CD1c-positive myeloid dendritic cell (primary cell): Measurements from ENCODE around the gene MARCHF3.
"Not testable (repeated sequence)": the region's sequence is repeated elsewhere in the genome, so short reads cannot be mapped to it uniquely, and the experiment has no call there.

Source experiments
- DNase-seq: peaks from one replicate; pipeline ENCODE4 v3.0.0-alpha.2; 2016; ENCODE audit errors: extremely low spot score

Gene MARCHF3

GRCh38 chr5:126917918-126918614 lies 112.3 kb downstream of the MARCHF3 start:
- DNase-seq, result no peak

DNA sequence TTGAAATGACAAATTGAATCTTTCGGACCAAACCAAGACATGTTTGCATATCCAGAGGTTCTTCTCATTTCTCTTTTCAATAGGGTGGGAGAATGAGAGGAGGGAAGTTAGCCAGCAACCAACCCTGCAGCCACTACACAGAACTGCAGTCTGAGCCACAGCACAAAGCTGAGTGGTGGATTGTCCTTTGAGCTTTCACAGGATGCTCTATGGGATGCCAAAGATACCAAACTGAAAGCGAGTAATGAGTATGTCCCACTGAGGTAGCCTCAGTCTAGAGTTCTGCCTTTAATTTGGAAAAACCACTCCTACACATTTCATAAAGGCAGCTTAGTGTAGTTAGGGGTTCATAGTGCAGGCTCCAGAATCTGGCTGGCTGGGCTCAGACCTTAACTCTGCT lies 114.9 kb downstream of the MARCHF3 start:
- DNase-seq, result no peak

DNA sequence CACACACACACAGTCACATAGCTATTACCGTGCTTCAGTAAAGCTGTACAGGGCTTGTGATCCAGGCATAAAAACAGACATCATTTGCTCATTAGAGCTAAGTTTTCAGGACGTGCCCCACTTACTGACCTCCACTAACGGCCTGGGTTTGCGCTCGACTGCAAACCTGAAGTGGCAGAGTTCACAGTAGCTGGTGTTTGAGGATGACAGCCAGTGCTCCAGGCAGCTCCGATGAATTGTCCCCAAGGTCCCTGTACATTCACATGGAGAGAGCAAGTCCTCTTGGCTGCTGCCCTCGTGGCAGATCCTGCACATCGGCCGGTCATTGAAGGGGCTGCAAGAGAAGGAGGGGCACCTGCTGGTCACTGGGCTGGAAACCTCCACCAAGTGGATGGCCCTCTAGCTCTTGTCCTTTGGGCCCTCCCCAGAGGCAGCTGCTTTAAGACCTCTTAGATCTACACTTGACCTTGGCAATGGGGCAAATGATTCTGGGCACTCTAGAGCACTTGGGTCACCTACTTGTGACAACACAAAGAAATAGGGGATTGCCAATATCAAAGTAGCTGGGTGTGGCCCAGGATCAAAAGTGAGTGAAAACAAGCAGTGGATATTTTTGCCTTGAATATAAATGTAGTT lies 115.4 kb downstream of the MARCHF3 start:
- no peak for DNase-seq

- DNase-seq, result no peak
Measured at GRCh38 chr5:126912616-126913200, 117.7 kb downstream of the MARCHF3 start.

DNA sequence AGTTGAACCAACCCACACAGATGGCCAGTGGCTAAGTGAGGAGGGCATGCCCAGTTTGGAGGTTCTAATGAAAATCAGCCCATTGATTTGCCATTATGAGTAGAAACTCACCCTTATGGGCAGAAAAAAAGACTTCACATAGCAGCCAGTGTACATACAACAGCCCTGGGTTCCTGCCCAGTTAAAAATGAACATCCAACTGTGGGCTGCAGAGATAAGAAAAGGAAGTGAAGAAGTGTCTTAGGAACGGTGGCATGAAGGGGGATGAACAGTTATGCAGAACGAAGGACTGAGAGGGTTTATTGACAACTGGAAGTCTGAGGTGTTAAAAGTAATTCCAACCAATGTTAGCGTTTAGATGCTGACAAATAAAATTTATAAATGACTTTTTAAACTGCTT lies 118.4 kb downstream of the MARCHF3 start:
- no peak for DNase-seq

DNA sequence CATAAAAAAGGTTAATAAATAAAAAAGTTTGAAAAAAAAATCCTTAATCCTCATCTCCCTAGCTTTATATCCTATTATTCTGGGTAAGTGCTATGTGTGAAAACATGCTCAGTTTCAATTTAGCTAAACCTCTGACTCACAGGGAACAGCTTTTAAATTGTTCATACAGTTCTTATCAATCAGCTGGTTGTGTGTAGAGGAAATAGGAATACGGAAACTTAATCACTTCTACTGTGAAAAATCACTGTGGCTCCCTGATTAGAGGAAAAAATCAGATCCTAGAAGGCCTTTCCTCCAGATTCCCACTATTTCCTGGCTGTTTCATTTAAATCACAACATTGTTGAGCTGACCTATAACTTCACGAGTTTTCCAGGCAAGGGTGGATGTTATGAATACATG lies 120.5 kb downstream of the MARCHF3 start:
- no peak for DNase-seq

DNA sequence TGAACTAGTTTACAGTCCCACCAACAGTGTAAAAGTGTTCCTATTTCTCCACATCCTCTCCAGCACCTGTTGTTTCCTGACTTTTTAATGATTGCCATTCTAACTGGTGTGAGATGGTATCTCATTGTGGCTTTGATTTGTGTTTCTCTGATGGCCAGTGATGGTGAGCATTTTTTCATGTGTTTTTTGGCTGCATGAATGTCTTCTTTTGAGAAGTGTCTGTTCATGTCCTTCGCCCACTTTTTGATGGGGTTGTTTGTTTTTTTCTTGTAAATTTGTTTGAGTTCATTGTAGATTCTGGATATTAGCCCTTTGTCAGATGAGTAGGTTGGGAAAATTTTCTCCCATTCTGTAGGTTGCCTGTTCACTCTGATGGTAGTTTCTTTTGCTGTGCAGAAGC lies 126.0 kb downstream of the MARCHF3 start:
- DNase-seq, result not testable (repeated sequence)

DNA sequence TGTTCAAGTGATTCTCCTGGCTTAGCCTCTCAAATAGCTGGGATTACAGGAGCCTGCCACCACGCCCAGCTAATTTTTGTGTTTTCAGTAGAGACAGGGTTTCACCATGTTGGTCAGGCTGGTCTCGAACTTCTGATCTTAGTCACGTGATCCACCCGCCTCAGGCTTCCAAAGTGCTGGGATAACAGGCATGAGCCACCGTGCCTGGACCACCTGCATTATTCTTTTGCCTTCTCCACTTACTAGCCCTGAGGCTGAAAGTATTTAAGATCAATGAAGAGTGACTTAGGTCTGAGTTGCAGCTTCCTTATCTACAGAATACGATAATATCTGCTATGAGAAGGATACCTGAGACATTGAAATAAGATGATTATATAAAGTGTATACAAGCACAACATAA lies 129.6 kb downstream of the MARCHF3 start:
- DNase-seq, result no peak

DNA sequence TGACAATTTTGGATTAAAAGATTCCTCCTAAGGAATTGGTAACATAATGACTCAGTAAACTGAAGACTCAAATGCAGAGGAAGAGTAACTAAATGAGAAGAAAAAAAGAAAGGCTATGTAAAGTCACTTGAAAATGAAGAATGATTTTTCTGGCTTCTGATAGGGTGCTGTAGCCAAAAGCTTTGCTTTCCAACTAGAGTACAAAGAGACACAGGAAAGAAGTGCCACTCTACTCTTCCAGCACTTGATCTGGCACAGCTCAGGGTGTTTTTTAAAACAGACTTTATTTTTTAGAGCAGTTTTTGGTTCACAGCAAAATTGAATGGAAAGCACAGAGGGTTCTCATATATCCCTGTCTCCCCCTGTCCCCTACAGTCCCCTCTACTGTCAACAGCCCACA lies 130.9 kb downstream of the MARCHF3 start:
- DNase-seq, result no peak

GRCh38 chr5:126897851-126898630 lies 132.3 kb downstream of the MARCHF3 start:
- DNase-seq, result no peak

GRCh38 chr5:126896170-126896702 lies 134.1 kb downstream of the MARCHF3 start:
- DNase-seq, result no peak

DNA sequence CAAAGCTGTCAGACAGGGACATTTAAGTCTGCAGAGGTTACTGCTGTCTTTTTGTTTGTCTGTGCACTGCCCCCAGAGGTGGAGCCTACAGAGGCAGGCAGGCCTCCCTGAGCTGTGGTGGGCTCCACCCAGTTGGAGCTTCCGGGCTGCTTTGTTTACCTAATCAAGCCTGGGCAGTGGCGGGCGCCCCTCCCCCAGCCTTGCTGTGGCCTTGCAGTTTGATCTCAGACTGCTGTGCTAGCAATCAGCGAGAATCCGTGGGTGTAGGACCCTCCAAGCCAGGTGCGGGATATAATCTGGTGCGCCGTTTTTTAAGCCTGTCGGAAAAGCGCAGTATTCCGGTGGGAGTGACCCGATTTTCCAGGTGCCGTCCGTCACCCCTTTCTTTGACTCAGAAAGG lies 134.6 kb downstream of the MARCHF3 start:
- DNase-seq, result not testable (repeated sequence)

DNA sequence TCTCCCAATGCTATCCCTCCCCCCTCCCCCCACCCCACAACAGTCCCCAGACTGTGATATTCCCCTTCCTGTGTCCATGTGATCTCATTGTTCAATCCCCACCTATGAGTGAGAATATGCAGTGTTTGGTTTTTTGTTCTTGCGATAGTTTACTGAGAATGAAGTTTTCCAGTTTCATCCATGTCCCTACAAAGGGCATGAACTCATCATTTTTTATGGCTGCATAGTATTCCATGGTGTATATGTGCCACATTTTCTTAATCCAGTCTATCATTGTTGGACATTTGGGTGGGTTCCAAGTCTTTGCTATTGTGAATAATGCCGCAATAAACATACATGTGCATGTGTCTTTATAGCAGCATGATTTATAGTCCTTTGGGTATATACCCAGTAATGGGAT lies 139.9 kb downstream of the MARCHF3 start:
- DNase-seq, result not testable (repeated sequence)

DNA sequence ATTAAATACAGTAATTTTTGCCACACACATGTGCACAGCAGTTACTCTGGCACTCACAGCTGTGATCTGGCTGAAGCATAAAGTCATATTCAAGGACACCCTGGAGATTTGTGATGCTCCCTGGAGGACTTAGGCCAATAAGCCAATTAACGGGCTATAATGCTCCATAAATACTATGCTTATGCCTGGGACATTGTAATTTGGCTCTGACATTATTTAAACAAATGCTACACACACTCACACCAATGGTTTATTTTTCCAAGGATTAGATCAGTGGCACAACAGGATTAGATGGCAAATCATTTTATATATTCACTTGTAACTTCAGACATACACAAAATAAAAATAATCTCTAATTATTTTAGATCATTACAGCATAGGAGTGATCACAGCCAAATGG lies 142.2 kb downstream of the MARCHF3 start:
- DNase-seq, result no peak

DNA sequence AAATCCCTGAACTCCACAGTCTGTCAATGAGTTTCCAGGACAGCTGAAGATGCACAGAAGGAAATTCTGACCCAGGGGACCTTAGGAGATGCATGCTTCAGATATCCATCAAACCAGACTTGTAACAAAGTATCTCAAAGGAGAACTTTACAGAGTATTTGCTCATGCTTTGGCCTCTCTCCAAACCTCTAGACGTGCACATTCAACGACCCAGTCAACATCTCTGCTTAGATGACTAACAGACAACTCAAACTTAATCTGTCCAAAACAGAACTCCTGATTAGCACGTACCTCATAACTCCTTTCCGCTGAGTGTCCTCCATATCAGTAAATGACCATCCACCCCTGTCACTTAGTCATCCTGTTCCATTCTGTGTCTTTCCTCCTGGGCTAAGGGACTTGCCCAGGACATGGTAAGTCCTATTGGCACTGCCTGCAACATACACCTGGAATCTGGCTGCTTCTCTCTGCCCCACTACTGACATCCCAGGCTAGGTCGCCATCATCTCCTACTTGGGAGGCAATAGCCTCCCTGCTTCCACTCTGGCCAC lies 146.0 kb downstream of the MARCHF3 start:
- DNase-seq, result no peak

- no peak for DNase-seq
Measured at GRCh38 chr5:126883564-126884245, 146.7 kb downstream of the MARCHF3 start.

DNA sequence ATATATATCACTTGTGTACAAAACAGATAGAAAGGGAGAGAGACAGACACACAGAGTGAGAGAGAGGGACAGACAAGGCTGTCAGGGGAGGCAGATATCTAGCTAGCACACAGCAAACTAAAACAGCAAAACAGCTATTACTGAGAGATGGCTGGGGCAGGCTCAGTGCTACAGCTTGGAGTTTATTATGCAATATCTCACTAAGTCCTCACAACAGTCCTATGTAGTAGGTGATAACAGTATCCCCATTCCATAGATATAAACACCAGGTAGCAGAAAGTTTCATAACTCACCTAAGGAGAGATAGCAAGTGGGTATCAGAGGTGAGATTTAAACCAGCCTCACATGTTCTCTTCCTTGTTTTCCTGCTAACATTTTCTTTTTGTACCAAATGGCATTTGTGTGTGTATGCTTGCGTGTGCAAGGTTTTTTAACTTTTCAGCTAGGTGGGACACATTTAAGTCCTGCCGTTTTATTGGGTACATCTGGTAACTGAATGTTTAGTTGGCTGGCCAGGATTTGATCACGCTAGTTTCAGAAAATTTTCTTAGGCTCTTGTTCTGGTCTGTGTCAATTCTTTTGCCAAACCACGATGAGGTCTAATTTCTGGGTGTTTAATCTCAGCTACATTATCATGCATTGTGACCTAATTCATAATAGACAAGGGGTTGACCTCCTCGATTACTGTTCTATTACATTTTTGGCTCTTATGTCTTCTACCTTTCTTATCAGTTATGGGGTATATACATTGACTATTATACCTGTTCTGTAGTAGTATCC lies 148.3 kb downstream of the MARCHF3 start:
- no peak for DNase-seq

DNA sequence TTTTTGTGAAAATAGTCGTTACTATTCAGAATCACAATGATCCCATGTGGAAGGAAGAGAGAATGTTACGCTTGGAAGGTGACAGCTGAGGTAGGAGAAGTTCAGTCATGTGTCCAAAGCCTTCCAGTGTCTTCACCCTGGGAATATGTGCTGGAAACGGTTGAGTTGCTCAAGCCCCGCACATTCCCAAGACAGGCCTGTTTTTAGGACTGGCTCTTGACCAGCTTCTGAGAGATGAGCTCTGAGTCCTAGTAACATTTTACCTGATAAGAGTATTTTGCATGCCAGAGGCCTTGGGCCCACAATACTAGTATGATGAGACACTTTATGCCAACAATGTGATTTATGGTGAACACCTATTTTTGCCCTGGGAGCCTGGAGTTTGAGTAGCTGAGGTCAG lies 151.7 kb downstream of the MARCHF3 start:
- no peak for DNase-seq

GRCh38 chr5:126878085-126878484 lies 152.3 kb downstream of the MARCHF3 start:
- DNase-seq, result no peak

- no peak for DNase-seq
Measured at GRCh38 chr5:126877602-126878001, 152.8 kb downstream of the MARCHF3 start.
